ENCODE measurements around the gene LRRC14B. TPM values are rescaled to one million over a fixed set of nuclear protein-coding genes. Genes with fewer than 3 reads are reported as not detected.

LRRC14B gene
- total and polyA plus RNA-seq, 9 donors = 17.2 to 40.9 (median 27.4) TPM

DNA sequence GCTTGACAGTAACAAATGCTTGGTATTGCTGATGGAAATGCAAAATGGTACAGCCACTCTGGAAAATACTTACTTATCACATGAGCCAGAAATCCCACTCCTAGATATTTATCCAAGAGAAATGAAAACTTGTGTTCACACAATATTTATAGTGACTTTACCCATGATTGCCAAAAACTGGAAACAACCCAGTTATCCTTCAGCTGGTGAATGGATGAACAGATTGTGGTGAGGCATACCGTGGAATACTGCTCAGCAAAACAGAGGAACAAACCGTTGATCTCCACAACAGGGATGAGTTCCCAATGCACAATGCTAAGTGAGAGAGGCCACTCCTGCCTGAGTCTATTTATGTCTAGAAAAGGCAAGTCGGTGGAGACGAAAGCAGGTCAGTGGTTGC lies 40.5 kb upstream of the LRRC14B start:
- 100% methylated on average over 2 of the region's 4 CpGs for WGBS (ENCODE audit: insufficient coverage)
- DNase-seq = no peak
- Histone ChIP-seq H3K4me3 (ENCODE audit: low read length) (no peak overlapping the region), H3K27me3 (ENCODE audit: control insufficient read depth, insufficient read depth, low read length) (no peaks in the 10 kb centered on the region), H3K9me3 (replicated peaks; ENCODE audit: control insufficient read depth, low read depth, low read length) (peaks cover 13% of the 10 kb centered on the region), H3K27ac (ENCODE audit: low read length) (no peak overlapping the region), H3K36me3 (ENCODE audit: control insufficient read depth, insufficient read depth, low read length) (no peaks in the 10 kb centered on the region), H3K4me1 (ENCODE audit: control insufficient read depth, insufficient read depth, low read length) (peaks cover 3% of the 10 kb centered on the region)

- H3K27ac ChIP-seq (ENCODE audit: low read length) = no peak overlapping the region
- H3K27me3 ChIP-seq (ENCODE audit: control insufficient read depth, insufficient read depth, low read length) = no peaks in the 10 kb centered on the region
- DNase-seq = no peak
- peaks cover 3% of the 10 kb centered on the region for H3K4me1 ChIP-seq (ENCODE audit: control insufficient read depth, insufficient read depth, low read length)
- peaks cover 7% of the 10 kb centered on the region for H3K9me3 ChIP-seq (replicated peaks; ENCODE audit: control insufficient read depth, low read depth, low read length)
- no peak overlapping the region for H3K4me3 ChIP-seq (ENCODE audit: low read length)
- WGBS (ENCODE audit: insufficient coverage) = 94% methylated on average over 2 of the region's 6 CpGs
- H3K36me3 ChIP-seq (ENCODE audit: control insufficient read depth, insufficient read depth, low read length) = no peaks in the 10 kb centered on the region
Observed at GRCh38 chr5:152077-152476, 39.2 kb upstream of the LRRC14B start.

GRCh38 chr5:153256-153655 lies 38.0 kb upstream of the LRRC14B start:
- no peak for DNase-seq
- no peaks in the 10 kb centered on the region for H3K9me3 ChIP-seq (replicated peaks; ENCODE audit: control insufficient read depth, low read depth, low read length)
- peaks cover 3% of the 10 kb centered on the region for H3K4me1 ChIP-seq (ENCODE audit: control insufficient read depth, insufficient read depth, low read length)
- no peak overlapping the region for H3K27ac ChIP-seq (ENCODE audit: low read length)
- H3K36me3 ChIP-seq (ENCODE audit: control insufficient read depth, insufficient read depth, low read length) = no peaks in the 10 kb centered on the region
- H3K4me3 ChIP-seq (ENCODE audit: low read length) = no peak overlapping the region
- 90% methylated on average over 6 of the region's 8 CpGs for WGBS (ENCODE audit: insufficient coverage)
- no peaks in the 10 kb centered on the region for H3K27me3 ChIP-seq (ENCODE audit: control insufficient read depth, insufficient read depth, low read length)

- Histone ChIP-seq H3K27ac (ENCODE audit: low read length) (no peak overlapping the region), H3K4me3 (ENCODE audit: low read length) (no peak overlapping the region), H3K9me3 (replicated peaks; ENCODE audit: control insufficient read depth, low read depth, low read length) (no peaks in the 10 kb centered on the region), H3K36me3 (ENCODE audit: control insufficient read depth, insufficient read depth, low read length) (no peaks in the 10 kb centered on the region), H3K4me1 (ENCODE audit: control insufficient read depth, insufficient read depth, low read length) (peaks cover 3% of the 10 kb centered on the region), H3K27me3 (ENCODE audit: control insufficient read depth, insufficient read depth, low read length) (no peaks in the 10 kb centered on the region)
- WGBS (ENCODE audit: insufficient coverage) = 85% methylated on average over 7 of the region's 10 CpGs
- no peak for DNase-seq
Observed at GRCh38 chr5:154236-154635, 37.1 kb upstream of the LRRC14B start.

- DNase-seq = no peak
- Histone ChIP-seq H3K9me3 (replicated peaks; ENCODE audit: control insufficient read depth, low read depth, low read length) (no peaks in the 10 kb centered on the region), H3K4me3 (ENCODE audit: low read length) (no peak overlapping the region), H3K27me3 (ENCODE audit: control insufficient read depth, insufficient read depth, low read length) (no peaks in the 10 kb centered on the region), H3K27ac (ENCODE audit: low read length) (no peak overlapping the region), H3K4me1 (ENCODE audit: control insufficient read depth, insufficient read depth, low read length) (peaks cover 3% of the 10 kb centered on the region), H3K36me3 (ENCODE audit: control insufficient read depth, insufficient read depth, low read length) (no peaks in the 10 kb centered on the region)
- 83% methylated on average over 17 of the region's 18 CpGs for WGBS (ENCODE audit: insufficient coverage)
Observed at GRCh38 chr5:154826-155225, 36.5 kb upstream of the LRRC14B start.

DNA sequence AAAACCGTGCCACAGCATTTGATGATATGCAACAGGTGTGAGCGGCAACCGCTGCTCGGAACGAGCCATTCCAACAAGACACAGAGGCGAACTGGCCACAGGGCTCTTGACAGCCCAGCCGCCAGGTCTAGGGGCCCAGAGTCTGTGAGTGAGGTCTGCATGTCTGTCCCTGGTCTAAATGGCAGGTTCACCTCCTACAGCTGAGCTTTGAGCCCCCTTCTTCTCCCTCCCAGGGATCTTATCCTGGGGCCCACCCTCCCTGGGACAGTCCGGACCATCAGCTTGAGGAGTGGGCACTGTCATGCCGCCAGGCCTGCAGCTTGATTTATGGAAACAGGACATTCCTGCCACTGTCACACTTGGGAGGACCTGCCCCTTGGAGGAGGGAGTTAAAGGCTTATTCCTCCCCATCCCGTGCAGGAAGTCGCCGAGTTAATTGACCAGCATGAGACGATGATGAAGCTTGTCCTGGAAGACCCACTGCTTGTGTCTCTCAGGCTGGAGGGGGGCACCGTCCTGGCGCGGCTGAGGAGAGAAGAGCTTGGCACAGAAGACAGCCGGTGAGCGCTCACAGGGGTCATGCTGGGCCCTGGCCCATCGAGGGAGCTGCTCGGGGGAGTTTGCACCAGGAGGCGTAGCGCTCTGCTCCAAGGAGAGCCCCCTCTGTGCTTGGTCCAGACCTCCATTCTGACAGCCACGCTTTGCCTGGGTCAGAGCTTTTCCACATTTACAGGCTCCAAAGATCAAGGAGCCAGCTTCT lies 35.5 kb upstream of the LRRC14B start:
- WGBS (ENCODE audit: insufficient coverage) = 83% methylated on average over 20 of the region's 23 CpGs
- no peak for DNase-seq

GRCh38 chr5:156411-157072 lies 34.8 kb upstream of the LRRC14B start:
- Histone ChIP-seq H3K4me1 (ENCODE audit: control insufficient read depth, insufficient read depth, low read length) (peaks cover 3% of the 10 kb centered on the region), H3K27ac (ENCODE audit: low read length) (no peak overlapping the region), H3K36me3 (ENCODE audit: control insufficient read depth, insufficient read depth, low read length) (no peaks in the 10 kb centered on the region), H3K27me3 (ENCODE audit: control insufficient read depth, insufficient read depth, low read length) (no peaks in the 10 kb centered on the region), H3K9me3 (replicated peaks; ENCODE audit: control insufficient read depth, low read depth, low read length) (no peaks in the 10 kb centered on the region), H3K4me3 (ENCODE audit: low read length) (no peak overlapping the region)
- WGBS (ENCODE audit: insufficient coverage) = 82% methylated on average over 12 of the region's 17 CpGs
- DNase-seq = no peak

More for the DNA sequence above, 35.5 kb upstream of the LRRC14B start:
- Histone ChIP-seq H3K27ac (ENCODE audit: low read length) (no peak overlapping the region), H3K9me3 (replicated peaks; ENCODE audit: control insufficient read depth, low read depth, low read length) (no peaks in the 10 kb centered on the region), H3K27me3 (ENCODE audit: control insufficient read depth, insufficient read depth, low read length) (no peaks in the 10 kb centered on the region), H3K36me3 (ENCODE audit: control insufficient read depth, insufficient read depth, low read length) (no peaks in the 10 kb centered on the region), H3K4me3 (ENCODE audit: low read length) (no peak overlapping the region), H3K4me1 (ENCODE audit: control insufficient read depth, insufficient read depth, low read length) (peaks cover 3% of the 10 kb centered on the region)

GRCh38 chr5:157126-157715 lies 34.1 kb upstream of the LRRC14B start:
- Histone ChIP-seq H3K4me1 (ENCODE audit: control insufficient read depth, insufficient read depth, low read length) (peaks cover 3% of the 10 kb centered on the region), H3K9me3 (replicated peaks; ENCODE audit: control insufficient read depth, low read depth, low read length) (no peaks in the 10 kb centered on the region), H3K27ac (ENCODE audit: low read length) (no peak overlapping the region), H3K27me3 (ENCODE audit: control insufficient read depth, insufficient read depth, low read length) (no peaks in the 10 kb centered on the region), H3K4me3 (ENCODE audit: low read length) (no peak overlapping the region), H3K36me3 (ENCODE audit: control insufficient read depth, insufficient read depth, low read length) (no peaks in the 10 kb centered on the region)
- DNase-seq = no peak
- 93% methylated on average over 12 of the region's 12 CpGs for WGBS (ENCODE audit: insufficient coverage)

- no peak overlapping the region for H3K27ac ChIP-seq (ENCODE audit: low read length)
- H3K4me1 ChIP-seq (ENCODE audit: control insufficient read depth, insufficient read depth, low read length) = peaks cover 3% of the 10 kb centered on the region
- no peaks in the 10 kb centered on the region for H3K36me3 ChIP-seq (ENCODE audit: control insufficient read depth, insufficient read depth, low read length)
- 79% methylated on average over 11 of the region's 11 CpGs for WGBS (ENCODE audit: insufficient coverage)
- H3K27me3 ChIP-seq (ENCODE audit: control insufficient read depth, insufficient read depth, low read length) = no peaks in the 10 kb centered on the region
- no peak for DNase-seq
- no peaks in the 10 kb centered on the region for H3K9me3 ChIP-seq (replicated peaks; ENCODE audit: control insufficient read depth, low read depth, low read length)
- no peak overlapping the region for H3K4me3 ChIP-seq (ENCODE audit: low read length)
Observed at GRCh38 chr5:157801-158200, 33.5 kb upstream of the LRRC14B start.

DNA sequence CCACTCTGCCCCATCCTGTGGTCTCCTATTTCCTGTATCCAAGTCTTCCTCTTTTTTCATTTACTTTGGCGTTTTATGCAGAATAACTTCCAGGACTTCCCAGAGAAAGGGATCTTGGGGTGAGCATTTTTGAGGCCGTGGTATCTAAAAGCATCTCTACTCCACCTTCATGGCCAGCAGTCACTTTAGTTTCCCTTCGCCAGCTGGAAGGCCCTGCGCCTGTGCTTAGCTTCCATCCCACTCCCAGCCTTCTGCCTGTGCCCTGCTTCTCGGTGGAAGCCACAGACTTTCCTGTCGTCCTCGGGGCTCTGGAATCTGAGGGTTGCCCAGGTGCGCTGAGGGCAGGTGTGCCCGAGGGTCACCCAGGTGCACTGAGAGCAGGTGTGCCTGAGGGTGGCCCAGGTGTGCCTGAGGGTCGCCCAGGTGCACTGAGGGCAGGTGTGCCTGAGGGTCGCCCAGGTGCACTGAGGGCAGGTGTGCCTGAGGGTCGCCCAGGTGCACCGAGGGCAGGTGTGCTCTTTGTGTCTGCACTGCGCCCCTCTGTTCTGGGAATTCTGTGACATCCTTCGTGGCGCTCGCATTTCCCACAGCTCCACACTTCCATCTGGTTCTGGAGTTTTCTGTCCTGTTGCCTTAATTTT lies 32.4 kb upstream of the LRRC14B start:
- Histone ChIP-seq H3K36me3 (ENCODE audit: control insufficient read depth, insufficient read depth, low read length) (no peaks in the 10 kb centered on the region), H3K4me3 (ENCODE audit: low read length) (no peak overlapping the region), H3K27me3 (ENCODE audit: control insufficient read depth, insufficient read depth, low read length) (no peaks in the 10 kb centered on the region), H3K9me3 (replicated peaks; ENCODE audit: control insufficient read depth, low read depth, low read length) (no peaks in the 10 kb centered on the region), H3K4me1 (ENCODE audit: control insufficient read depth, insufficient read depth, low read length) (peaks cover 3% of the 10 kb centered on the region), H3K27ac (ENCODE audit: low read length) (no peak overlapping the region)
- no peak for DNase-seq
- WGBS (ENCODE audit: insufficient coverage) = 81% methylated on average over 11 of the region's 17 CpGs
